Endothelial cell of umbilical vein (primary cell): Measurements from ENCODE around the gene PIGZ. TPM values are rescaled to one million over a fixed set of nuclear protein-coding genes. Genes with fewer than 3 reads are reported as not detected.

ENCODE experiments used
- BruUV-seq: library from RNA; stranded (reverse); fragments of 400-500 nt; replicated peaks from 2 replicates; lab custom pipeline; 2021; lab: Mats Ljungman, UMichigan
- CTCF ChIA-PET: fragments of 300-600, 350-600 bp; sonication (Branson Sonifier 250); formaldehyde crosslinking; loops from one replicate; lab custom pipeline; 2021; ENCODE audit warnings: antibody characterized with exemption, inconsistent platforms; lab: Charles Lee
- POLR2A ChIA-PET: fragments of 300-600, 350-600 bp; sonication (Branson Sonifier 250); formaldehyde crosslinking; loops from one replicate; lab custom pipeline; 2021; ENCODE audit warnings: antibody characterized with exemption, inconsistent platforms; lab: Charles Lee
- DNase-seq: peaks from one replicate; pipeline ENCODE4 v3.0.0-alpha.2; 2011; ENCODE audit warnings: low read depth, low spot score
- FAIRE-seq: peaks from 2 replicates; lab custom pipeline; 2011; peaks lifted over from hg19 to GRCh38; lab: Jason Lieb, UNC
- H2AFZ ChIP-seq: 2 replicates; pipeline ENCODE4 v1.6.0; 2012; ENCODE audit warnings: low read depth, low read length, control low read depth, inconsistent platforms
- H3K27ac ChIP-seq: 2 replicates; pipeline ENCODE4 v1.5.1; 2011; ENCODE audit warnings: low read depth, mild to moderate bottlenecking, control low read depth, low read length, moderate library complexity; ENCODE audit not compliant: insufficient read depth
- H3K27me3 ChIP-seq, 2 experiments: 2 replicates each; pipeline versions ENCODE4 v1.6.0 to v1.6.1; 2011; ENCODE audit warnings: low read length in 2 of 2, mixed read lengths in 1 of 2; ENCODE audit not compliant: control insufficient read depth in 2 of 2, insufficient read depth in 2 of 2
- H3K36me3 ChIP-seq, 2 experiments: 2 replicates in 1 of 2; 3 replicates in 1 of 2; pipeline ENCODE4 v1.5.1; 2011; ENCODE audit warnings: low read length in 2 of 2, mild to moderate bottlenecking in 1 of 2, moderate library complexity in 1 of 2; ENCODE audit not compliant: control insufficient read depth in 2 of 2, insufficient read depth in 2 of 2; ENCODE audit errors: extremely low read depth in 1 of 2
- H3K4me1 ChIP-seq: 3 replicates; pipeline ENCODE4 v1.5.1; 2011; ENCODE audit warnings: mild to moderate bottlenecking, low read length; ENCODE audit not compliant: control insufficient read depth, insufficient read depth; ENCODE audit errors: extremely low read depth
- H3K4me2 ChIP-seq: 2 replicates; pipeline ENCODE4 v1.6.1; 2011; ENCODE audit warnings: low read length, control low read depth, mixed read lengths; ENCODE audit not compliant: insufficient read depth
- H3K4me3 ChIP-seq, 3 experiments: fragments of 200-600 bp in 1 of 3; sonication (generic), shearing (Covaris generic) in 1 of 3; replicated peaks in 1 of 3; 2 replicates each; pipeline ENCODE4 v1.5.1; 2011 to 2016; ENCODE audit warnings: control low read depth in 3 of 3, low read length in 3 of 3, mild to moderate bottlenecking in 2 of 3, inconsistent platforms in 1 of 3, low read depth in 1 of 3, moderate library complexity in 1 of 3; ENCODE audit not compliant: insufficient read depth in 1 of 3
- H3K79me2 ChIP-seq: 2 replicates; pipeline ENCODE4 v1.6.0; 2012; ENCODE audit warnings: low read length, inconsistent platforms; ENCODE audit not compliant: control insufficient read depth, insufficient read depth
- H3K9ac ChIP-seq: replicated peaks from 2 replicates; pipeline ENCODE3; 2011; ENCODE audit warnings: low read length, control low read depth; ENCODE audit not compliant: insufficient read depth; ENCODE audit errors: extremely low read depth
- H3K9me1 ChIP-seq: replicated peaks from 3 replicates; pipeline ENCODE4 v1.6.0; 2011; ENCODE audit warnings: mild to moderate bottlenecking, low read length; ENCODE audit not compliant: control insufficient read depth, insufficient read depth; ENCODE audit errors: extremely low read depth
- H3K9me3 ChIP-seq: replicated peaks from 2 replicates; pipeline ENCODE4 v1.5.1; 2012; ENCODE audit warnings: low read length, inconsistent platforms; ENCODE audit not compliant: control insufficient read depth, insufficient read depth
- H4K20me1 ChIP-seq: replicated peaks from 2 replicates; pipeline ENCODE3; 2011; ENCODE audit warnings: mild to moderate bottlenecking, low read length; ENCODE audit not compliant: control insufficient read depth, insufficient read depth; ENCODE audit errors: extremely low read depth
- CTCF ChIP-seq, 2 donors: IDR thresholded peaks; 1 replicate in 1 of 2; 2 replicates in 1 of 2; pipeline ENCODE4 v1.5.1; 2011; ENCODE audit warnings: low read length in 2 of 2, mild to moderate bottlenecking in 2 of 2, moderate library complexity in 2 of 2, control low read depth in 1 of 2, inconsistent platforms in 1 of 2, low read depth in 1 of 2; ENCODE audit not compliant: insufficient read depth in 1 of 2; ENCODE audit errors: extremely low read depth in 1 of 2
- FOS ChIP-seq: IDR thresholded peaks from 2 replicates; pipeline ENCODE4 v1.6.1; 2011; ENCODE audit warnings: mild to moderate bottlenecking, low read length, moderate library complexity, borderline replicate concordance; ENCODE audit not compliant: insufficient read depth
- GATA2 ChIP-seq: IDR thresholded peaks from 2 replicates; pipeline ENCODE4 v1.7.0; 2011; ENCODE audit warnings: low read depth, mild to moderate bottlenecking, moderate library complexity, mixed read lengths, low read length; ENCODE audit not compliant: insufficient read length, insufficient read depth
- JUN ChIP-seq: IDR thresholded peaks from 2 replicates; pipeline ENCODE4 v1.6.1; 2011; ENCODE audit warnings: borderline replicate concordance, low read depth; ENCODE audit not compliant: insufficient read length, insufficient read depth
- MAX ChIP-seq: IDR thresholded peaks from 2 replicates; pipeline ENCODE4 v1.6.1; 2011; ENCODE audit not compliant: insufficient read depth, insufficient read length
- MYC ChIP-seq: IDR thresholded peaks from one replicate; pipeline ENCODE4 v1.6.1; 2011; ENCODE audit warnings: mild to moderate bottlenecking, low read depth, low read length
- POLR2A ChIP-seq: IDR thresholded peaks from 2 replicates; pipeline ENCODE4 v1.6.1; 2012; ENCODE audit warnings: low read depth, mild to moderate bottlenecking, control low read depth, low read length
- POLR2AphosphoS5 ChIP-seq: IDR thresholded peaks from 2 replicates; pipeline ENCODE4 v1.6.1; 2012; ENCODE audit warnings: low read depth, mild to moderate bottlenecking, control low read depth, low read length, moderate library complexity; ENCODE audit not compliant: insufficient read depth
- dilution Hi-C: fragments of 300-500 bp; cut with MboI; formaldehyde crosslinking; loops from one replicate; pipeline ENCODE4 v1.15.0; 2019; ENCODE audit warnings: low sequenced_read_pairs; ENCODE audit not compliant: extremely low pct_ligation_motif_present
- intact Hi-C: fragments of 100-400 bp; cut with micrococcal nuclease; formaldehyde crosslinking; loops from one replicate; pipeline ENCODE4 v1.10.0; 2022
- polyA plus RNA-seq, 4 experiments: library from polyadenylated mRNA; depleted of rRNA in 3 of 4; stranded (reverse) in 3 of 4; unstranded in 1 of 4; fragments of >200 nt; gene quantifications; 2 replicates each; pipeline versions ENCODE4 v1.2.1 to v1.2.3, GENCODE V29; 2011 to 2012; ENCODE audit warnings: missing spikeins in 1 of 4
- total RNA-seq: library from RNA; stranded (reverse); gene quantifications from 2 replicates; pipeline ENCODE4 v1.2.3, GENCODE V29; 2021

PIGZ gene
- total and polyA plus RNA-seq, 2 donors (not counting 3 experiments of a cell fraction or from before 2014, with no cell fraction given) = 6.0 to 6.5 TPM

GRCh38 chr3:196992461-196993065 lies 23.9 kb upstream of the PIGZ start:
- Histone ChIP-seq H3K27me3 (peaks cover 0 to 1% of the 10 kb centered on the region in 2 experiments), H3K9ac (no peak overlapping the region), H3K4me3 (no peak overlapping the region), H3K79me2 (no peaks in the 10 kb centered on the region), H3K9me1 (no peaks in the 10 kb centered on the region), H3K4me1 (no peaks in the 10 kb centered on the region), H2AFZ (no peak overlapping the region), H3K9me3 (no peaks in the 10 kb centered on the region), H3K27ac (no peak overlapping the region), H3K36me3 (no peaks in the 10 kb centered on the region), H3K4me2 (no peak overlapping the region), H4K20me1 (no peaks in the 10 kb centered on the region)
- ChIA-PET CTCF (no interaction called here), POLR2A (interaction anchor here (1.4 kb wide), 1 partner anchor 10 kb away, joined by 3 read pairs; no protein-coding TSS in a partner anchor)
- intact Hi-C loops (no loop called here), dilution Hi-C loops (no loop called here)
- no peak for FAIRE-seq
- no TSS peak for BruUV-seq
- no peak for TF ChIP-seq FOS
- no peak for TF ChIP-seq MAX
- no peak for TF ChIP-seq MYC
- no peak for TF ChIP-seq CTCF (IDR thresholded peaks at IDR 0.05; ENCODE audit: extremely low read depth in 1 of 2, insufficient read depth in 1 of 2, low read depth in 1 of 2, low read length in 2 of 2)
- no peak for TF ChIP-seq GATA2
- TF ChIP-seq POLR2A = no peak
- TF ChIP-seq JUN = no peak
- no peak for TF ChIP-seq POLR2AphosphoS5
- no peak for DNase-seq
